GM21515 (cell line): Measurements from ENCODE around the gene ZC3H18.

ENCODE experiments used
- ATAC-seq: cut with Tn5 transposase; IDR thresholded peaks from one replicate; pipeline ENCODE4 v1.9.1; 2021; ENCODE audit not compliant: unreplicated experiment

The ZC3H18 gene

DNA sequence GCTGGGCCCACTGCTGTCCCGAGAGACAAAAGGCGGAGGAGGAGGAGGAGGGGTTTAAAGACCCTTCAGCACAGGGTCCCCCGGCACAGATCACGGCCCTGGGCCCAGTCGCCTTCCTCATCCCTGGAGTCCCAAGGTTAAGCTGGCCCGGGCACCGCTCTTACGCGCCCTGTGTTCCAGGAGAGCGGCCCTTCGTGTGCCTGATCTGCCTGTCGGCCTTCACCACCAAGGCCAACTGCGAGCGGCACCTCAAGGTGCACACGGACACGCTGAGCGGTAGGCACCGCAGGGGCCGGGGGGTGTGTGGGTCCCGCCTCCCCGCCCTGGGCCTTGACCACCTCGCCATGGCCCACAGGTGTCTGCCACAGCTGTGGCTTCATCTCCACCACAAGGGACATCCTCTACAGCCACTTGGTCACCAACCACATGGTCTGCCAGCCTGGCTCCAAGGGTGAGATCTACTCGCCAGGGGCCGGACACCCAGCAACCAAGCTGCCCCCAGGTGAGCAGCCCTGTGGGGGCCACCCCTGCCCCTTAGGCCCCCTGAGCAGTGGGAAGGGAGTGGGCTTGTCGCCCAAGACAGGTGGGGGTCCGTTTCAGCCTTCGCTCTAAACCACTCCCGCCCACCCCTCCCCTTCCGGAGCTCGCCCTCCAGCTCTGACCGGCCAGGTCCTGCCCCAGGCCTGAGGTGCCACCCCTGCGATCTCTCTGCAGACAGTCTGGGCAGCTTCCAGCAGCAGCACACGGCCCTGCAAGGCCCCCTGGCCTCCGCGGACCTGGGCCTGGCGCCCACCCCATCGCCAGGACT lies 37.6 kb upstream of the ZC3H18 start:
- no peak for ATAC-seq

DNA sequence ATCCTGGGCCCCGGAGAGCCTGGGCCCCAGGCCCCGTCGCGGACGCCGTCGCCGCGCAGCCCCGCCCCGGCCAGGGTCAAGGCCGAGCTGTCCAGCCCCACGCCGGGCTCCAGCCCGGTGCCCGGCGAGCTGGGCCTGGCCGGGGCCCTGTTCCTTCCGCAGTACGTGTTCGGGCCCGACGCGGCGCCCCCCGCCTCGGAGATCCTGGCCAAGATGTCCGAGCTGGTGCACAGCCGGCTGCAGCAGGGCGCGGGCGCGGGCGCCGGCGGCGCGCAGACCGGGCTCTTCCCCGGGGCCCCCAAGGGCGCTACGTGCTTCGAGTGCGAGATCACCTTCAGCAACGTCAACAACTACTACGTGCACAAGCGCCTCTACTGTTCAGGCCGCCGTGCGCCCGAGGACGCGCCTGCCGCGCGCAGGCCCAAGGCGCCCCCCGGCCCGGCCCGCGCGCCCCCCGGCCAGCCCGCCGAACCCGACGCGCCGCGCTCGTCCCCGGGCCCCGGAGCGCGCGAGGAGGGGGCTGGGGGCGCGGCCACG lies 36.8 kb upstream of the ZC3H18 start:
- no peak for ATAC-seq

DNA sequence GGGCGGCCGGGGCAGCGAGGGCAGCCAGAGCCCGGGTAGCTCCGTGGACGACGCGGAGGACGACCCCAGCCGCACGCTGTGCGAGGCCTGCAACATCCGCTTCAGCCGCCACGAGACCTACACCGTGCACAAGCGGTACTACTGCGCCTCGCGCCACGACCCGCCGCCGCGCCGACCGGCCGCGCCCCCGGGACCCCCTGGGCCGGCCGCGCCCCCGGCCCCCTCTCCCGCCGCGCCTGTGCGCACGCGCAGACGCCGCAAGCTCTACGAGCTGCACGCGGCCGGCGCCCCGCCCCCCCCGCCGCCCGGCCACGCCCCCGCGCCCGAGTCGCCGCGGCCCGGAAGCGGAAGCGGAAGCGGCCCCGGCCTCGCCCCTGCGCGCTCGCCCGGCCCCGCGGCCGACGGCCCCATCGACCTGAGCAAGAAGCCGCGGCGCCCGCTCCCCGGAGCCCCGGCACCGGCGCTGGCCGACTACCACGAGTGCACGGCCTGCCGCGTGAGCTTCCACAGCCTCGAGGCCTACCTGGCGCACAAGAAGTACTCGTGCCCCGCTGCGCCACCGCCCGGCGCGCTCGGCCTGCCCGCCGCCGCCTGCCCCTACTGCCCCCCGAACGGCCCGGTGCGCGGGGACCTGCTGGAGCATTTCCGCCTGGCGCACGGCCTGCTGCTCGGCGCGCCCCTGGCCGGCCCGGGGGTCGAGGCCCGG lies 36.1 kb upstream of the ZC3H18 start:
- peak; percentile 52 for ATAC-seq

DNA sequence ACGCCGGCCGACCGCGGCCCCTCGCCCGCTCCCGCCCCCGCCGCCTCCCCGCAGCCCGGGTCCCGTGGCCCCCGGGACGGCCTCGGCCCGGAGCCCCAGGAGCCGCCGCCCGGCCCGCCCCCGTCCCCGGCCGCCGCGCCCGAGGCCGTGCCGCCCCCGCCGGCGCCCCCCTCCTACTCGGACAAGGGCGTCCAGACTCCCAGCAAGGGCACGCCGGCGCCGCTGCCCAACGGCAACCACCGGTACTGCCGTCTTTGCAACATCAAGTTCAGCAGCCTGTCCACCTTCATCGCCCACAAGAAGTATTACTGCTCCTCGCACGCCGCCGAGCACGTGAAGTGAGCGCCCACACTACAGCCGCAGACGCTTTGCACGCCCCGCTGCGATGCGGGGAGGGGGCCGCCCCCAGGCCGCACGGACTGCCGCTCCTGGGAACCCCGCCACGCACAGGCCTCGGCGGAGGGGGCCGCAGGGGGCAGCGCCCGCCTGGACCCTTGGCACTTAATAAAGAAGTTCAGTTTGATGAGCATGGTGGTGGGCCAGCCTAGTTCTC lies 35.5 kb upstream of the ZC3H18 start:
- peak; percentile 7 for ATAC-seq

DNA sequence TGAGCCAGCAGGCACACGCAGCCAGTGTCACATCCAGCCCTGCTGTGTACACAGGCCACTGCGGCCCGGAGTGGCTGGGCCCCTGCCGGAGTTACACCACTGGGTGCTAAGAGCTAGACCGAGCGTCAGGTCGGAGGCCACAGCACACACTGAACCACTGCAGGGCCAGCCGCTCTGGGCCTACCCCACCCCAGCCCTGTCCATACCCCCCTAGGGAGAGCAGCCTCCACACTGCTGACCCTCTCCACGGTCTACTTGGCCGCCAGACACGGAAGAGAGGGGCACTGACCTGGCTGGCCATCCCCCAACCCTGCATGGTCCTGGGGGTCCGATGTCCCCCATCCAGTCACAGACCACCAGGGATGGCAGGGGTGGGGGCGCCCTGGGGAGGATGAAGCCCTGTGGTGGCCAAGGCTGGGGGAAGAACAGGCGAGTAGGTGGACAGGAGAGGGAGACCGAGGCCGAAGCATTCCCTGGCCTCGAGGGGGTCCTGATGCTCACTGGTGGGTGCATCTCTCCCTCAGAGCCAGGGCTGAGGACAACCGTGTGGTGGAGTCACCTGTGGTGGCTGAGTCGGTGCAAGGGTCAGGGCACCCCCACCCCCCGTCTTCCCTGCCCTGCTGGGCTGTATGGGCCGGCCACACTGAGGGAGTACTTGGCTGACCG lies 34.9 kb upstream of the ZC3H18 start:
- no peak for ATAC-seq

DNA sequence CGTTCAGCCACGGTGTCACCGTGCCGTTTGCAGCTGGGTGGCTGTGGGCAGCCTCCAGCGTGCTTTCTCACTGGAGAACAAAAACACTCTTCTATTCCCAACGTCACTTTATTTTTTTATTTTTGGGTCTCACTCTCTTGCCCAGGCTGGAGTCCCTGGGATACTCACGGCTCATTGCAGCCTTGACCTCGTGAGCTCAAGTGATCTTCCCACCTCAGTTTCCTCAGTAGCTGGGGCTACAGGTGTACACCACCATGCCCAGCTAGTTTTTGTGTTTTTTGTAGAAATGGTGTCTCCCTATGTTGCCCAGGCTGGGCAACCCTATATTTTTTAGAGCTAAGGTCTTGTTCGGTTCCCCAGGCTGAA lies 34.4 kb upstream of the ZC3H18 start:
- ATAC-seq, result no peak

DNA sequence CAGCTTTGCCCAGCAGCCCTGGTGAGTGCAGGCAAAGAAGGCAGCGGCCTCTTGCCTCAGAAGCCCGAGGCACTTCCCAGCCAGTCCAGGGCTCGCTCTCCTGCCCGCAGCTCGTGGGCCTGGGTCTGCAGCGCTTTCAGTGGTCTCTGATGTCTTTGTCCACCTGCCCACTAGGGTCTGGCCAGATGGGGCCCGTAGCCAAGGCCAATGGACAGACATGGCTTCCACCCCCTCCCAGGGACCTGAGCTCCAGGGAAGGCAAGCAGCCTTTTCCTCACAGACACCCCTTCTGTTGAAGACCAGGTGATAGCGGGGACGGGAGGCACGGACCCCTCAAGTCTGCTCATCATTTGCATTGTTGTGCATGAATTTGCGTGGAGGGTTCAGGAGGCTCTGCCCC lies 33.7 kb upstream of the ZC3H18 start:
- no peak for ATAC-seq

DNA sequence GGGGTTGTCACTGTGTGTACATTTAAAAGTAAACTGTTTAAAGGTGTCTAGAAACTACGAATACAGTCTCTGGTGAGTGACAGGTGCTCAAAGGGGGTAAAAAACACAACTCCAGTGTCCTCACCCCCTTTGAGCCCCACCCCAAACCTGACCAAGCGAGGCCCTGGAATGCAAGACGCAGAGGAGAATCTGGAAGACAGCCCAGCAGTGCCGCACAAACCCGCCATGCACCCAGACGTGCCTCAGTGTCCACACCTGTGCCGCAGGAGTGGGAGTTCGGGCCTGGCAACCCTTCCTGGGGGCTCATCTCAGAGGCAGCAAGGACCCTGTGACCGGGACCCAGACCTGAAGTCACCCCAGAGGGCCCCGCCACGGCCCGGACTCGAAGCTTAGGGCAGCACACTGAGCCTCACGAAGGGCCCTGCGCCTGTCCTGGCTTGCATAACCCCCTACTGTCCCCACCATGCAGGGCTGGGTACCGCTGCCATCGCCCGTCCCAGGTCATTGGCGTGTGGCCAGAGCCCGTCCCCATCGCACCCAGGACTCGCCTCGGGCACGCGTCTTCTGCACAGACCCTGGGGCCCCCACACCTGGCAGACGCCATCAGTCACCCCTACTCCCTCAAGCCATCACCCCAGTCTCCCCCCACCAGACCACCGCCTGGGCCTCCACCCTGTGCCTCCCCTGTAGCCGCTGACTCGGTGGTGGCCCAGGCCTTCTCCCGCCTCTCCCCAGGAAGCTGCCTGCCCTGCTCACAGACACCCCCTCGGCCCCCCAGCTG lies 33.0 kb upstream of the ZC3H18 start:
- ATAC-seq, result no peak

DNA sequence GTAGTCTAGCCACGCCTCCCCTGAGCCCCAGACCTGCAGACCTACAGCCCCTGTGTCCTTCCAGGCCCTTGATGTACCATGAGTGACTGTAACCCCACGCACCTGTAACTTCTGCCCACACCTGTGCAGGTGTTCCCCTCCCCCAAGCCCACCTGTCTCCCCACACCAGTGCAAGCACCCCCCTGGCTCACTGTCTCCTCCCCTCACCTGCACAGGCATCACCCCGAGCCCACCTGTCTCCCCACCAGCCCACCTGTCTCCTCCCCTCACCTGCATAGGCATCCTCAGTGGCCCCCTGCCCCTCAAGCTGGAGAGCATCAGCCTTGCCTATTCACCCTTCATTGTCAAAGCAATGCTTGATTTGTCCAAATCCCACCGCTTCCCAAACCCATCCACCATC lies 32.3 kb upstream of the ZC3H18 start:
- ATAC-seq, result no peak

DNA sequence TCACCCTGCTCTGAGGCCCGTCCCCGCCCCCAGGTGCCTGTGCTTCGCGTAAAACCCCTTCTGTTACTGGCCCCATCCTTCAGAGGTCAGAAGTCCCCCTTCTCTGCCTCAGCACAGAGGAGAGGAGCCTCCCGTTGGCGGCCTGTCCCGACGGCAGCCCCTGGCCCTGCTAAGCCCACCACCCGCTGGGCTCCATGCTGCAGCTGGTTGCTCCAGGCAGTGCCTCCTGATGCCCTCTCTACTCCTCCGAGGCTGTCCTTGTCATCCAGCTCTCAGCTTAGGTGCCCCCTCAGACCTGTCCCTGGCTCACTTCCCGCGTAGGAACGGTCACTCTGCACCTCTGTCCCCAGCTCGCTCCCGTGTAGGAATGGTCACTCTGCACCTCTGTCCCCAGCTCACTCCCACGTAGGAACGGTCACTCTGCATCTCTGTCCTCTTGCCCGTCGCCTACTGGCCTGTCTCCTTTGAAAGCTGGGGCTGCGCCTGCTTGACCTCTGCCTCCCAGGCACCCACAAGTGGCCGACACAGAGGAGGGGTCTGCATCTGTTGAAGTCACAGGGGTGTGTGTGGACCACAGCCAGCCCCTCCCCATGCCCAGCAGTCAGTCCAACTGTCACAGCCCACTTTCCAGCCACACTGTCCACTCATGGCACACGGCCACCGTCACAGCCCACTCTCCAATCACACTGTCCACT lies 31.7 kb upstream of the ZC3H18 start:
- no peak for ATAC-seq

DNA sequence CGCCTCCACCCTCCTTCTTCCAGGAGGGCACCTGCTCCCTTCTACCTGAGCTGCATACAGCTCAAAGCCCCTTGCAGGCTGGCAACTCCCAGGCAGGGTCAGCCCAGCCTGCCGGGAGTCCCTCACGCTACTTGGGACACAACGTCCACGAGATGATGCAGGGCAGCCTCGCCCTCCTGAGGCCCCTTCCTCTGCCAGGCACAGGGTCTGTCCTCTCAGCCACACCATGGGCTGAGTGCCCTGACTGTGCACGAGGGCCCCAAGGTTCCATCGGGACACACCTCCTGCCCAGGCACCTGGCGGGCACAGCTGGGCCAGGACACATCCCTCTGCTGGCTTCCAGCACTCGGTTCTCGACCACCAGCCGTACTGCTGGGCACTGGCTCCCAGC lies 30.9 kb upstream of the ZC3H18 start:
- no peak for ATAC-seq

DNA sequence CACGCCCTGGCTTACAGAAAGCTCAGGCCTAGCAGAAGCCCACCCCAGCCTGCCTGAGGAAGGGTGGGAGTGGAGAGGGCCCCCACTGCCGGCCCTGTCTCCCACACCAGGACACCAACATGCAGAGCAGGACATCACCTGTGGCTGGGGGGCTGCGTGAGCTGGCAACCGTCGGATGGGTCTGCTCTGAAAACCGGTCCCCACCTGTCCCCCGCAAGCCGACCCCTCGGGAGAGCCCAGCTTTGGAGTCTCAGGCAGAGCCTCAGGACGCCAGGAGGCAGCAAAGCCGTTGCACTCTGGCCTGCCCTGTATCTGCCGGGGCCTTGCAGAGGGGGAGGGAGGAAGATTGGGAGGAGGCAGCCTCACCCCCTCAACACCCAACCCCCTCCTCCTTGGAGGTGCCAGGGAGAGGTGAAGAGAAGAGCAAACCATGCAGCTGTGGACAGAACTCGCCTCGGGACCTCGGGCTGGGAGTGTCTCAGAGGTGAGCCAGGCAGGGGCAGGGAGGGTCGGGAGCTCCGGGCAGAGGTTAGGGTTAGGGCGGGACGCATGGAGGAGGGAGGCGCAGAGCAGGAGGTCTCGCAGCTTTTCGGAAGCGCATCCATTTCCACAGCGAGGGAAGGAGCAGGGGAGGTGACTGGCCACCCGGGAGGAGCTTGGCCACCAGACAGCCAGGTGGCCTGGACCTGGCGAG lies 30.4 kb upstream of the ZC3H18 start:
- no peak for ATAC-seq

DNA sequence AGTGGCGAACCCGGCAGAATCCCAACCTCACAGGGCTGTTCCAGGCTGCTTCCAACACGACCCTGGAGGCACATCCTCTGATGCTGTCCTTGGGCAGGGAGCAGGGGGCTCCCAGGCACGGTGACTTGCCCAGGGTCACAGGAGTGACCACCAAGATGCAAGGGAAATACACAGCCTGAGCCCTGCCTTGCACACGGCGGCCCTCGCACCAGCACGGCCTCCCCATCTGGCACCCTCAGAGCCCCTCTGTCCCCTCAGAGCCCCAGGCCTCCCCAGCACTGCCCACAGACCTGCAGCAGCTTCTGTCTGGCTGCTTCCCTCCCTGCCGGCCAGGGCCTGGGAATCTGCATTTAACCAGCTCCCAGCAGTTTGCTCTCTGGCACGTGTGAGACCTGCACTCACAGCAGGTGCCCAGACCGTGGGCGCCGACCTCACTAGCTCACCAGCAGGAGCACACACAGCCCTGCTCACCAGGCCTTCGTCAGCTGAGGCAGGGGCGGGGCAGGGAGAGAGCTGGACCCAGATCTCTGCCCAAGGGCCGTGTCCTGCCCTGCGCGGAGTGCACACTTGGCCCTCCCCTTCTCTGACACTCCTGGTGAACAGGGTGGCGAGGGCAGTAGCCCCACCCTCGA lies 29.7 kb upstream of the ZC3H18 start:
- ATAC-seq, result no peak

DNA sequence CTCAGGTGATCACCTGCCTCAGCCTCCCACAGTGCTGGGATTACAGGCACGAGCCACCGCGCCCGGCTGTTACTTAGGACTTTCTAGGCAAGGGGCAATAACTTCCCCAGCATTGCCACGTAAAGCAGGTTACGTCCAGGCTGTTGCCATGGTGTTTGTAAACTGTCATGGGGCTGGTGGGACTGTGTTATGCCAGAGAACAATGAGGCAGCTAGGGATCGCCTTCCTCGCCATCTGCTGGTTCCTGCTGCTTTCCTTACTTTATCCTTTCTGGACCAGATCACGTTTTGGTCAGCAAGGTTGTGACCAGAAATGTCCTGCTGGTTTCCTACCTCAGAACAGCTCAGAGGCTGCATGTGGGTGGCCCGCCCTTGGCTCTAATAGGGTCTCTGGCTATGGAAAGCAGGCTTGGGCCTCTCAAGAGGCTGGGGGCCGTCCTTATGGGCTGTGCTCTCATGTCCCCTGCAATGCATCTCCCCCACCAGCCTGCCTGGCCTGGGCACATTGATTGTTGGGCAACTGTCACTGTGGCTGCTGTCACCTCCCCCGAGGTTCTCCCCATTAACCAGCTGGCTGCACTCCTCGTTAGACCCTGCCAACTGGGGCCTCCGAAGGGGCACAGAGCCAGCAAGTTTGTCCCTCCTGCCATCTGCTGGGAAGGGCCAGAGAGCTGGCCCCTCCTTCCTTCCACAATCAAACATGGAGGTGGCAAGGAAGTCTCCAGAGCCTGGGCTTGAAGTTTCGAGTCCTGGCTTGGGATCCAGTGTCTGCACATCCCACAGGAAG lies 28.2 kb upstream of the ZC3H18 start:
- ATAC-seq, result no peak

DNA sequence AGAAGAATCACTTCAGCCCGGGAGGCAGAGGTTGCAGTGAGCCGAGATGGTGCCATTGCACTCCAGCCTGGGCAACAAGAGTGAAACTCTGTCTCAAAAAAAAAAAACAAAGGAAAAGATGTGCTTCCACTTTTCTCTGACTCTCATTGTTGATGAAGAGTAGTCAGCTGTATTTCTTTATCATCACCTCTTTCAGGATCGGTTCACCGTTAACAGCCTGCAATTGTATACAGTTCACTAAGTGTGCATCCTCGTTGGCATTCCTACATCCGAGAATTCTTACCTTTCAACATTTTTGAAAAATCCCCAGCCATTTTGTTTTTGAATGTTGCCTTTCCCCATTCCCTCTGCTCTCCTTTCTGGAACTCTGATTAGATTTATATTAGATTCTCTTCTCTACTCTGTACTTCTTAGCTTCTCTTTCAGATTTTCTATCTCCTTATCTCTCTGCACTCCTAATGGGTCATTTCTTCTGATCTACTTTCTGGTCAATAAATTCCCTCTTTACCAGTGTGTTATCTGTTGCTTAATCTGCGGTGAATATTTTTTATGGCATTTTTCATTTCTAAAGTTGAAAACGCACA lies 26.9 kb upstream of the ZC3H18 start:
- no peak for ATAC-seq

DNA sequence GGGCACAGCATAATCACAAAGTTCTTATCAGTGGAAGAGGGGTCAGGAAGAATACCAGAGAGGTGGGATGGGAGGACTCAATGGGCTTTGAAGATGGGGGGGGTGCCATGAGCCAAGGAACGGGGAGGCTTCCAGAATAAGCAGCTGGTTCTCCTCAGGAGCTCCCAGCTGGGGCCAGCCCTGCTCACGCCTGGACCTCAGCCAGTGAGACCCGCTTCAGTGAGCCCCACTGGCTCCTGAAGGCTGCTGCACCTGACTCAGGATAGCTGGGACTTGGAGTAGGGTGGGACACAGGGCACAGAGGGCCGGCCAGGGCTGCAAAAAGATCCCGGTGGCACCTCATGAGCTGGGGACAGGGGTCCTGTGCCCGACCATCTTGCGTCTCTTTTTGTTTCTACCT lies 24.4 kb upstream of the ZC3H18 start:
- no peak for ATAC-seq

DNA sequence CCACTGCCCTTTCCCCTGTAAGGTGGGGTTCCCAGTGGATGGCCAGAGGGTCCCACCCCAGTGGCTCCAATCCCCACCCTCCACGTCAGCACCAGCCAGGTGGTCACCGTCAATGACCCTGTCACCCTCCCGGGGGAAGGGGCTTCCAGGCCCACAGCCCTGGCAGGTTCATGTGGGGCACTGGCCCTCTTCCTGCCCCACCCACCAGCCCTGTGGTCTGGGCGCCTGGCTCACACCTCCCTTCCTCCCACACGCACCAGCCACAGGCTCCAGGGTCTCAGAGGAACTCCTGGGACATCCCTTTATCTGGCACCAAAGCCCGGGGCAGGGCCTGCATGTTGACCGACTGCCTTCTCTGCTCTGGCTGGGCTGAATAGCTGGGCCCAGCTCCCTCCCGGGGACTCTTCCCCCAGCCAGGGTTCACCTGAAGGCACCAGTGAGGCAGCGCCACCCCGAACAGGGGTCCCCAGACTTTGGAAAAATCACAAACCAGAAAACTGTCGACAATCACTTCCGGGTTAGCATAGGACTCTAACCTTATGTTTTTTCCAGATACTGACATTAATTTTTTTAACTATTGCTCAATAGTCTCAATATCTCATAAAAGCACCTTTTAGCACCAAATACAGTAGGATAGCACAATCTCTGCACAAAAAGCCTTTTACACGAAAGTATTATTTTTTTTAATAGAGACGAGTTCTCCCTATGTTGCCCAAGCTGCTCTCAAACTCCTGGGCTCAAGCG lies 21.9 kb upstream of the ZC3H18 start:
- no peak for ATAC-seq
